Thyroid gland (tissue), 4 donors: Measurements from ENCODE around the gene TSPO2. TPM values are rescaled to one million over a fixed set of nuclear protein-coding genes. Genes with fewer than 3 reads are reported as not detected.
A peak's percentile ranks its signal among the peaks of the same experiment; 100 is the strongest.

Source experiments
- DNase-seq, 2 donors: peaks; one replicate each; pipeline ENCODE4 v3.0.0-alpha.2; 2019
- H3K27ac ChIP-seq, 3 donors: fragments of 200-600 bp; sonication (generic); 1 replicate in 2 of 3; 2 replicates in 1 of 3; pipeline ENCODE4 v1.5.1; 2016 to 2019; ENCODE audit warnings: mild to moderate bottlenecking in 1 of 3, moderate library complexity in 1 of 3
- H3K27me3 ChIP-seq: fragments of 200-600 bp; sonication (generic); one replicate; pipeline ENCODE4 v1.5.1; 2019
- H3K36me3 ChIP-seq, 2 donors: fragments of 200-600 bp; sonication (generic); one replicate each; pipeline ENCODE4 v1.5.1; 2016 to 2019
- H3K4me1 ChIP-seq, 2 donors: fragments of 200-600 bp; sonication (generic); one replicate each; pipeline ENCODE4 v1.5.1; 2017 to 2019
- H3K4me3 ChIP-seq, 3 donors: fragments of 200-600 bp; sonication (generic); replicated peaks in 1 of 3; 1 replicate in 2 of 3; 2 replicates in 1 of 3; pipeline ENCODE4 v1.5.1; 2016; ENCODE audit warnings: mild to moderate bottlenecking in 1 of 3
- H3K9me3 ChIP-seq: fragments of 200-600 bp; sonication (generic); one replicate; pipeline ENCODE4 v1.5.1; 2017
- CTCF ChIP-seq, 6 experiments: fragments of 200-600 bp in 3 of 6; fragments of 450-650 bp in 3 of 6; sonication (generic) in 3 of 6; IDR thresholded peaks; one replicate each; pipeline ENCODE4 v1.5.1; 2016 to 2019; ENCODE audit warnings: antibody characterized with exemption in 6 of 6, mild to moderate bottlenecking in 2 of 6, inconsistent platforms in 1 of 6, moderate library complexity in 1 of 6
- POLR2A ChIP-seq, 2 donors: fragments of 450-650 bp; IDR thresholded peaks; one replicate each; pipeline ENCODE4 v1.6.1; 2017; ENCODE audit warnings: antibody characterized with exemption in 2 of 2, mild to moderate bottlenecking in 2 of 2, moderate library complexity in 1 of 2
- WGBS, 2 donors: methylation state at CpG; one replicate each; pipeline ENCODE4 v1.1.5; 2017; 5-methylcytosine and 5-hydroxymethylcytosine counted together
- intact Hi-C: fragments of 100-400 bp; cut with DNase I; formaldehyde crosslinking; loops from one replicate; pipeline ENCODE4 v1.15.1; 2023
- total RNA-seq, 4 donors: library from RNA; depleted of rRNA; stranded (reverse); fragments of >200 nt; gene quantifications; one replicate each; pipeline ENCODE4 v1.2.3, GENCODE V29; 2016

TSPO2 gene
- total RNA-seq, 4 donors from 2014 or later: not detected

GRCh38 chr6:41017663-41018062 lies 24.6 kb upstream of the TSPO2 start:
- Histone ChIP-seq H3K4me3 (no peak overlapping the region), H3K9me3 (no peaks in the 10 kb centered on the region), H3K27me3 (no peaks in the 10 kb centered on the region), H3K4me1 (peaks cover 0 to 9% of the 10 kb centered on the region in 2 donors), H3K36me3 (no peaks in the 10 kb centered on the region), H3K27ac (no peak overlapping the region)
- TF ChIP-seq POLR2A (IDR thresholded peaks at IDR 0.05): no peak
- no peak for TF ChIP-seq CTCF (IDR thresholded peaks at IDR 0.05)
- no peak for DNase-seq
- intact Hi-C loops: no loop called here
- 100% methylated on average over 1 of the region's 1 CpG; no CpG with 5 or more reads in 1 of the 2 donors for WGBS, 2 donors

- H3K27me3 ChIP-seq: no peaks in the 10 kb centered on the region
- H3K4me3 ChIP-seq: no peak overlapping the region
- peak overlapping the region in 1 of 3 donors; percentile 13 for H3K27ac ChIP-seq
- peak; percentile 40 to 54 for DNase-seq
- TF ChIP-seq POLR2A (IDR thresholded peaks at IDR 0.05) (no peak), CTCF (IDR thresholded peaks at IDR 0.05) (peak in 3 of 6 experiments; percentile 18 to 49 (median 33))
- 84 to 88% methylated on average over 3 of the region's 3 CpGs for WGBS, 2 donors
- intact Hi-C loops: no loop called here
- H3K9me3 ChIP-seq: no peaks in the 10 kb centered on the region
- no peaks in the 10 kb centered on the region for H3K36me3 ChIP-seq
- peaks cover 0 to 16% of the 10 kb centered on the region in 2 donors for H3K4me1 ChIP-seq
These were observed 20.4 kb upstream of the TSPO2 start for GRCh38 chr6:41021832-41022231.

GRCh38 chr6:41022294-41022693 lies 20.0 kb upstream of the TSPO2 start:
- H3K4me3 ChIP-seq: no peak overlapping the region
- H3K27me3 ChIP-seq: no peaks in the 10 kb centered on the region
- H3K9me3 ChIP-seq: no peaks in the 10 kb centered on the region
- H3K27ac ChIP-seq: peak overlapping the region in 1 of 3 donors; percentile 13
- no peak for TF ChIP-seq POLR2A (IDR thresholded peaks at IDR 0.05)
- intact Hi-C loops: no loop called here
- H3K4me1 ChIP-seq: peaks cover under 1 to 17% of the 10 kb centered on the region in 2 donors
- DNase-seq: no peak
- H3K36me3 ChIP-seq: no peaks in the 10 kb centered on the region

- H3K9me3 ChIP-seq: no peaks in the 10 kb centered on the region
- peaks cover 5 to 22% of the 10 kb centered on the region in 2 donors for H3K4me1 ChIP-seq
- 95 to 97% methylated on average over 3 of the region's 3 CpGs for WGBS, 2 donors
- no peaks in the 10 kb centered on the region for H3K36me3 ChIP-seq
- H3K4me3 ChIP-seq: no peak overlapping the region
- DNase-seq: no peak
- H3K27ac ChIP-seq: no peak overlapping the region
- TF ChIP-seq CTCF (IDR thresholded peaks at IDR 0.05) (no peak), POLR2A (IDR thresholded peaks at IDR 0.05) (no peak)
- H3K27me3 ChIP-seq: no peaks in the 10 kb centered on the region
- intact Hi-C loops: no loop called here
These were observed 19.2 kb upstream of the TSPO2 start for GRCh38 chr6:41023114-41023513.

- no peak overlapping the region for H3K4me3 ChIP-seq
- no peaks in the 10 kb centered on the region for H3K9me3 ChIP-seq
- H3K27me3 ChIP-seq: no peaks in the 10 kb centered on the region
- H3K36me3 ChIP-seq: no peaks in the 10 kb centered on the region
- DNase-seq: no peak
- intact Hi-C loops: no loop called here
- H3K27ac ChIP-seq: no peak overlapping the region
- 88 to 89% methylated on average over 3 of the region's 3 CpGs for WGBS, 2 donors
- H3K4me1 ChIP-seq: peaks cover 5 to 28% of the 10 kb centered on the region in 2 donors
- no peak for TF ChIP-seq CTCF (IDR thresholded peaks at IDR 0.05)
These were observed 16.2 kb upstream of the TSPO2 start for GRCh38 chr6:41025966-41026530.
